Coronary artery (tissue), 2 donors: ENCODE results near the gene ELOVL4.

ENCODE experiments used
- DNase-seq: peaks from one replicate; pipeline ENCODE4 v3.0.0-alpha.2; 2017; ENCODE audit warnings: low spot score
- H3K27ac ChIP-seq, 2 donors: fragments of 200-600 bp; sonication (generic); one replicate each; pipeline ENCODE4 v1.5.1; 2016 to 2019
- H3K4me3 ChIP-seq: fragments of 200-600 bp; sonication (generic); 2 replicates; pipeline ENCODE4 v1.5.1; 2016; ENCODE audit warnings: mild to moderate bottlenecking, moderate library complexity
- CTCF ChIP-seq: fragments of 200-600 bp; sonication (generic); IDR thresholded peaks from one replicate; pipeline ENCODE4 v1.5.1; 2019; ENCODE audit warnings: antibody characterized with exemption

ELOVL4 gene

GRCh38 chr6:79981652-79982051 is 34.3 kb upstream of the ELOVL4 start:
- no peak for DNase-seq
- no peak for TF ChIP-seq CTCF
- no peak overlapping the region for H3K4me3 ChIP-seq
- no peak overlapping the region for H3K27ac ChIP-seq

- no peak overlapping the region for H3K27ac ChIP-seq
- TF ChIP-seq CTCF = no peak
- no peak overlapping the region for H3K4me3 ChIP-seq
- no peak for DNase-seq
Measured at GRCh38 chr6:79971193-79971592, 23.8 kb upstream of the ELOVL4 start.

GRCh38 chr6:79969784-79970183 is 22.4 kb upstream of the ELOVL4 start:
- TF ChIP-seq CTCF = no peak
- no peak overlapping the region for H3K4me3 ChIP-seq
- no peak for DNase-seq
- H3K27ac ChIP-seq = no peak overlapping the region

GRCh38 chr6:79967178-79967577 is 19.8 kb upstream of the ELOVL4 start:
- no peak overlapping the region for H3K4me3 ChIP-seq
- DNase-seq = no peak
- no peak overlapping the region for H3K27ac ChIP-seq
- TF ChIP-seq CTCF = no peak

- H3K4me3 ChIP-seq = no peak overlapping the region
- DNase-seq = no peak
- no peak for TF ChIP-seq CTCF
- H3K27ac ChIP-seq = no peak overlapping the region
Measured at GRCh38 chr6:79964607-79965081, 17.3 kb upstream of the ELOVL4 start.

- DNase-seq = no peak
- H3K4me3 ChIP-seq = no peak overlapping the region
- TF ChIP-seq CTCF = no peak
- H3K27ac ChIP-seq = no peak overlapping the region
Measured at GRCh38 chr6:79954849-79955248, 7.5 kb upstream of the ELOVL4 start.

GRCh38 chr6:79949233-79949632 is 1.9 kb upstream of the ELOVL4 start:
- H3K4me3 ChIP-seq = no peak overlapping the region
- DNase-seq = no peak
- no peak for TF ChIP-seq CTCF
- H3K27ac ChIP-seq = no peak overlapping the region
